ENCODE results near the gene CRYBB3. TPM values are rescaled to one million over a fixed set of nuclear protein-coding genes. Genes with fewer than 3 reads are reported as not detected.
"Not testable (repeated sequence)": the region's sequence is repeated elsewhere in the genome, so short reads cannot be mapped to it uniquely, and the experiment has no call there.

The CRYBB3 gene
- polyA plus RNA-seq, 1 donor, result 0.32 TPM

GRCh38 chr22:25205847-25206246 lies 6.2 kb downstream of the CRYBB3 start:
- DNase-seq (ENCODE audit: low read depth), result no peak

GRCh38 chr22:25206998-25207397 lies 7.3 kb downstream of the CRYBB3 start:
- DNase-seq (ENCODE audit: low read depth), result no peak

GRCh38 chr22:25207553-25208157 lies 8.0 kb downstream of the CRYBB3 start:
- DNase-seq (ENCODE audit: low read depth), result no peak

- DNase-seq (ENCODE audit: low read depth), result no peak
Measured at GRCh38 chr22:25208328-25208727, 8.7 kb downstream of the CRYBB3 start.

GRCh38 chr22:25208743-25209505 lies 9.3 kb downstream of the CRYBB3 start:
- no peak for DNase-seq (ENCODE audit: low read depth)

- DNase-seq (ENCODE audit: low read depth), result no peak
Measured at GRCh38 chr22:25210793-25211192, 11.1 kb downstream of the CRYBB3 start.

GRCh38 chr22:25212337-25212736 lies 12.7 kb downstream of the CRYBB3 start:
- no peak for DNase-seq (ENCODE audit: low read depth)

- no peak for DNase-seq (ENCODE audit: low read depth)
Measured at GRCh38 chr22:25213221-25213620, 13.6 kb downstream of the CRYBB3 start.

- DNase-seq (ENCODE audit: low read depth), result no peak
Measured at GRCh38 chr22:25216230-25216629, 16.6 kb downstream of the CRYBB3 start.

- DNase-seq (ENCODE audit: low read depth), result no peak
Measured at GRCh38 chr22:25219211-25219689, 19.6 kb downstream of the CRYBB3 start, which contains the start of gene CRYBB2. Gene CRYBB2 (plus strand): TSS chr22:25219639. CDS start chr22:25221430, 1,791 bp downstream.

GRCh38 chr22:25219948-25220442 lies 20.3 kb downstream of the CRYBB3 start:
- DNase-seq (ENCODE audit: low read depth), result no peak

- no peak for DNase-seq (ENCODE audit: low read depth)
Measured at GRCh38 chr22:25221790-25222189, 22.1 kb downstream of the CRYBB3 start.

- no peak for DNase-seq (ENCODE audit: low read depth)
Measured at GRCh38 chr22:25223269-25223850, 23.7 kb downstream of the CRYBB3 start.

GRCh38 chr22:25228822-25229221 lies 29.2 kb downstream of the CRYBB3 start:
- DNase-seq (ENCODE audit: low read depth), result no peak

GRCh38 chr22:25230760-25231159 lies 31.1 kb downstream of the CRYBB3 start:
- not testable (repeated sequence) for DNase-seq (ENCODE audit: low read depth)

GRCh38 chr22:25232301-25232700 lies 32.6 kb downstream of the CRYBB3 start:
- no peak for DNase-seq (ENCODE audit: low read depth)

- DNase-seq (ENCODE audit: low read depth), result not testable (repeated sequence)
Measured at GRCh38 chr22:25233706-25234105, 34.0 kb downstream of the CRYBB3 start.

GRCh38 chr22:25235547-25236290 lies 36.1 kb downstream of the CRYBB3 start:
- peak; percentile 29 for DNase-seq (ENCODE audit: low read depth)

- DNase-seq (ENCODE audit: low read depth), result no peak
Measured at GRCh38 chr22:25236417-25236816, 36.8 kb downstream of the CRYBB3 start.

GRCh38 chr22:25237503-25237902 lies 37.8 kb downstream of the CRYBB3 start:
- DNase-seq (ENCODE audit: low read depth), result no peak

GRCh38 chr22:25238058-25238457 lies 38.4 kb downstream of the CRYBB3 start:
- DNase-seq (ENCODE audit: low read depth), result not testable (repeated sequence)

GRCh38 chr22:25255169-25255568 lies 55.5 kb downstream of the CRYBB3 start:
- not testable (repeated sequence) for DNase-seq (ENCODE audit: low read depth)

Data from forelimb muscle (tissue), 1 donor.